SJSA1 (cell line): ENCODE measurements around the gene AIF1L. TPM values are rescaled to one million over a fixed set of nuclear protein-coding genes. Genes with fewer than 3 reads are reported as not detected.

ENCODE experiments used
- DNase-seq, 2 experiments: peaks; one replicate each; pipeline ENCODE4 v3.0.0-alpha.2; 2015 to 2020; ENCODE audit warnings: low spot score in 2 of 2, low read depth in 1 of 2
- H3K27ac ChIP-seq: fragments of 250-450 bp; sonication (Bioruptor Pico); 2 replicates; pipeline ENCODE4 v1.5.1; 2020; ENCODE audit warnings: mild to moderate bottlenecking, moderate library complexity
- H3K27me3 ChIP-seq: fragments of 250-450 bp; sonication (Bioruptor Pico); replicated peaks from 2 replicates; pipeline ENCODE4 v1.5.1; 2020; ENCODE audit warnings: mild to moderate bottlenecking, moderate library complexity
- H3K36me3 ChIP-seq: fragments of 250-450 bp; sonication (Bioruptor Pico); 2 replicates; pipeline ENCODE4 v1.5.1; 2020; ENCODE audit warnings: mild to moderate bottlenecking
- H3K4me1 ChIP-seq: fragments of 250-450 bp; sonication (Bioruptor Pico); replicated peaks from 2 replicates; pipeline ENCODE4 v1.6.1; 2021; ENCODE audit warnings: mild to moderate bottlenecking
- H3K4me3 ChIP-seq: fragments of 250-450 bp; sonication (Bioruptor Pico); 2 replicates; pipeline ENCODE4 v1.5.1; 2020; ENCODE audit warnings: mild to moderate bottlenecking
- H3K9me3 ChIP-seq: fragments of 250-450 bp; sonication (Bioruptor Pico); replicated peaks from 2 replicates; pipeline ENCODE4 v1.5.1; 2020; ENCODE audit warnings: mild to moderate bottlenecking
- total RNA-seq: library from RNA; depleted of rRNA; stranded (reverse); fragments of >200 nt; shearing (Covaris generic); gene quantifications from 2 replicates; pipeline ENCODE4 v1.2.3, GENCODE V29; 2014; rRNA removed

The AIF1L gene
- 0.19 and 0.61 TPM in 2 replicates for total RNA-seq

DNA sequence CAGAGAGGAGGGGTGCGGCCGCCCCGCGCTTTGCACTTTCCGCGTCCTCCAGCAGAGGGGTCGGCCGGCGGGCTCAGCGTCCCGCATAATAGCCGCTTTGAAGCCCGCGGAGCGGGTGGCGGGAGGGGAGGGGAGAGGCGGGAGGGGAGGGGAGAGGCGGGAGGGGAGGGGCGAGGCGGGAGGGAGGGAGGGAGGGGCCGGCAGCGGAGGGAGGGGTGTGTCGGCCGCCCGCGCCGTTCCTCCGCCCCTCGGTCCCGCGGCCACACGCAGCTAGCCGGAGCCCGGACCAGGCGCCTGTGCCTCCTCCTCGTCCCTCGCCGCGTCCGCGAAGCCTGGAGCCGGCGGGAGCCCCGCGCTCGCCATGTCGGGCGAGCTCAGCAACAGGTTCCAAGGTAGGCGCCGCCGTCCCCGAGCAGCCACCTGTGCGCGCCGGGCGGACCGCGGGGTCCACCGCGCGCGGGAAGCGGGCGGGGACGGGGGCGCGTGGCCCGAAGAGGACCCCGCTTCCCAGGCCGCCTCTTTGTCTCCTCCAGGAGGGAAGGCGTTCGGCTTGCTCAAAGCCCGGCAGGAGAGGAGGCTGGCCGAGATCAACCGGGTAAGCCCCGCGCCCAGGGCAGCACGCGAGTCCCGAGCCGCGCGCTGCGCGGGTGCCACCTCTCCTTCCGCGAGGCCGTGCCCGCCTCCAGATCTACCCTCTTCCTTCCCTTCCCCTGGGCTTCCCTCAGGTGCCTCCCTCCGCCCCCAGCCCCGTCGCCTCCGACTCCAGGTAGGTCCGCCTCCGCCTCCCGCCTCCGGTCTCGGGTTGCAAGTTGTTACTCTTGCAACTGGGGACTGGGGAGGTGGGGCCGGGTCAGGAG is at the start of gene AIF1L:
Gene AIF1L (plus strand): TSS at position 263 of the 857 bp plus-strand sequence. CDS start 99 bp downstream, at position 362.
- Histone ChIP-seq H3K4me3 (no peak within 1 kb of the TSS), H3K9me3 (no peaks in the 10 kb centered on the region), H3K27ac (no peak within 1 kb of the TSS), H3K27me3 (peaks cover 39% of the 10 kb centered on the region), H3K4me1 (peaks cover 11% of the 10 kb centered on the region), H3K36me3 (no peaks in the 10 kb centered on the region)
- DNase-seq: no peak

DNA sequence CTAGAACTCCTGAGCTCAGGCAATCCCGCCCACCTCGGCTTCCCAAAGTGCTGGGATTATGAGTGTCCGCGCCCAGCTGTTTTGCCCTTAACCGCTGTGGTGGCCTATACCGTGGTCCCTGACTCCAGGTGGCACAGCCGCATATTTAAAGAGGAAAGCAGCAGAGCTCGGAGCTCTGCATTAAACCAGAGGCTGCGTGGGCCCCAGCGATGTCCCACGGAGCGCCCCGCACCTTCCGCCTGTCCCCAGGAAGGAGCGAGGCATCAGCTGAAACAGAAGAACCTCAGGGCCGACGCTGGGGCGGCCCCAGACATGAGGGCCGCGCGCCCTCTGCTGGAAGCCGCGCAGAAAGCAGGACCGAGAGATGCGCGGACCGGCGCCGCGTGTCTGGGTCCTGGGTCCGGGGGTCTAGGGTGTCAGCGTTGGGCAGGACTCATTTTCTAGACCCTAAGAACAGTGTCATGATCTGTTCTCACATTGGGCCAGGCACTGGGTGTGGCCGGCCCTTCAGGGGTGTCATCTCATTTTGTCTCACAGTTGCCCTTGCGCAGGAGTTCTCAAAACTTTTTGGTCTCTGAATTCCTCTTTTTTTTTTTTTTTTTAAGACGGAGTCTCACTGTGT is 49.6 kb upstream of the AIF1L start:
- Histone ChIP-seq H3K27ac (no peak overlapping the region), H3K4me1 (no peaks in the 10 kb centered on the region), H3K9me3 (no peaks in the 10 kb centered on the region), H3K4me3 (no peak overlapping the region), H3K27me3 (no peaks in the 10 kb centered on the region; the same call in 1 of the 2 replicates), H3K36me3 (no peaks in the 10 kb centered on the region)
- DNase-seq: peak; percentile 56 to 59

DNA sequence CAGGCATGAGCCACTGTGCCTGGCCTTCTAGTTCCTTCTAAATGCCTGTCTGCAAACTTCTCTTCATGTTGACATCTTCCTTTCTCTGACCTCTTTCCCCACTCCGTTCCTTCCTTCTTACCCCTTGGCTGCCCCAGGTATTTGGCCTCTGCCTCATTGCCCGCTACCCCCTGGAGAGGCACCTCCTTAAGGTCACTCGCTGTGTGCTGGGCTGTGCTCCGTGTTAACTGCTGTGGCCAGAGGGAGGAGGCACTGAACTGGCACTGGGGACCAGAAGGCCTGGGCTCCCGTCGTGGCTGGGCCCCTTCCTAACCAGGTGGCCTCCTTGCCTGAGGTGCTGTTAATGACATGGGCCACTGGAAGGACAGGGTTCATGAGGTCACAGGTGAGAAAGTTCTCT is 48.0 kb upstream of the AIF1L start:
- no peak for DNase-seq
- no peak overlapping the region for H3K27ac ChIP-seq
- peaks cover 1% of the 10 kb centered on the region; the same call in 1 of the 2 replicates for H3K27me3 ChIP-seq

DNA sequence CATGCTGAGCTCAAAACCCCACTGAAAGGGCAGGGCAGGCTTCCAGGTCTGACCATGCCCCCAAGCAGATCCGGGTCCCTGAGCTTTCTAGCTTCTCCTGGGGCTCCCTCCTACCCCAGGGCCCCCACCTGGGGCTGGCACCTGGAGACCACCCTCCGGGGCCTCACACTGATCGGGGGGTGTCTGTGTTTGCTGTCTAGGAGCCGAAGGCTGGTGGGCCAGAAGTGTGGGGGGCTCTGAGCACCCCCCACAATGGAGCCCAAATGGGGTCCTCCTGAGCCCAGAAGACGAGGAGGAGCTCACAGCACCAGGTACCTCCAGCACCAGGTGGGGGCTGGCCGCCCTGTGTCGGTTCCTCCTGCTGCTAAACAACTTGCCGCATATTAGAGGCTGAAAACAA is 47.5 kb upstream of the AIF1L start:
- Histone ChIP-seq H3K27ac (no peak overlapping the region), H3K27me3 (0 out of 2 replicates have a peak, but pooled peaks cover 3% of the 10 kb centered on the region), H3K4me3 (no peak overlapping the region), H3K9me3 (no peaks in the 10 kb centered on the region), H3K4me1 (no peaks in the 10 kb centered on the region), H3K36me3 (no peaks in the 10 kb centered on the region)
- no peak for DNase-seq

More for the DNA sequence above, 48.0 kb upstream of the AIF1L start:
- Histone ChIP-seq H3K36me3 (no peaks in the 10 kb centered on the region), H3K9me3 (no peaks in the 10 kb centered on the region), H3K4me1 (no peaks in the 10 kb centered on the region), H3K4me3 (no peak overlapping the region)

DNA sequence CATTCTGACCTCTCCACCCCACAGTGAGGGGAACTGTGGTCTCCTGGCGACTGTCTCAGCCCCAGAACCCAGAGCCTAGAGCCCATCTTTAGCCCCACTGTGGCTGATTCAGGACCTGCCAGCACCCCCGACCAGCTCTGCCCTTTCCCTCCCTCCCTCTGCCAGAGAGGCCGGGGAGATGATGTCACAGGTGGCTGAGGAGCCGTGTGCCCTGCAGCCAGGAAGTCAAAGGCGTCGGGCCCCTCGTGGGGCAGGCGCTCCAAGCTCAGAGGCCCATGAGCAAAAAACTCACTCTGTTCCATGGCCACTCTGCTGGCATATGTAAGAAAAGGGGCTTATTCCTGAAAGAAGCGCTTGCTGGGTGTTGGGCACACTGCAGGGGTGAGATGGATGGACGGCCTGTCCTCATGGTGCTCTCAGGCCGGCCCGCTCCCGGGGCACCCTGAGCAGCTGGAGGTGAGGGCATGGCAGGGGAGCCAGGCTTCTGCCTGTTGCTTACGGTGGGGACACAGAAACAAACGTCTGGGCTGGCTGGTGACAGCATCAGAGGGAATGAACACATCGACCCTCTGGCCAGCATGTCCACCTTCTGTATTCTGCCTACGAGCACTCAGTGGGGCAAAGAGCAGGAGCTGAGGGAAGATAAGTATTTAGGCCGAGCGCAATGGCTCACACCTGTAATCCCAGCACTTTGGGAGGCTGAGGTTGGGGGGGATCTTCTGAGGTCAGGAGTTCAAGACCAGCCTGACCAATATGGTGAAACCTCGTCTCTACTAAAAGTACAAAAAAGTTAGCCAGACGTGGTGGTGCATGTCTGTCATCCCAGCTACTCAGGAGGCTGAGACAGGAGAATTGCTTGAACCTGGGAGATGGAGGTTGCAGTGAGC is 46.3 kb upstream of the AIF1L start:
- no peak for DNase-seq
- Histone ChIP-seq H3K36me3 (no peaks in the 10 kb centered on the region), H3K9me3 (no peaks in the 10 kb centered on the region), H3K4me3 (no peak overlapping the region), H3K27ac (no peak overlapping the region), H3K4me1 (no peaks in the 10 kb centered on the region), H3K27me3 (peaks cover 3% of the 10 kb centered on the region; the same call in 1 of the 2 replicates)

DNA sequence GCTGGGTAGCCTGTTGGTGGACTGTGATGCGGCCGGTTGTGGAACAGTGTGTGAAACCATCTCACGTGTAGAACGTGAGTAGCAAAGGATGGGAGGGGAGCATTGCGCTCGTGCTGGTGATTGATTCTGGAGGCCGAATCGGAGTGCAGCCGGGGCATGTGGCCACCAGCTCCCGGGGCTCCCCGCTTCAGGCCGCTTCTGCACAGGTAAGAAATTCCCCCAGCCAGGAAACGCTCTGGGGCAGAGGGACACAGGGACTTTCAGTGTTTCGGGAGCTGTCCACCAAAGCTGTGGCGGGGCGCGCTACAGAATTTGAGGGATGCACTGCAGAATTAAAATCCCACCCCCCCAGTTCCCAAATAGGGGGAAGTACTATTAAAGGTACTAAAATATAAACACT is 45.5 kb upstream of the AIF1L start:
- no peak for DNase-seq
- Histone ChIP-seq H3K36me3 (no peaks in the 10 kb centered on the region), H3K4me3 (no peak overlapping the region), H3K27me3 (peaks cover 3% of the 10 kb centered on the region; the same call in 1 of the 2 replicates), H3K27ac (no peak overlapping the region), H3K4me1 (no peaks in the 10 kb centered on the region), H3K9me3 (no peaks in the 10 kb centered on the region)

DNA sequence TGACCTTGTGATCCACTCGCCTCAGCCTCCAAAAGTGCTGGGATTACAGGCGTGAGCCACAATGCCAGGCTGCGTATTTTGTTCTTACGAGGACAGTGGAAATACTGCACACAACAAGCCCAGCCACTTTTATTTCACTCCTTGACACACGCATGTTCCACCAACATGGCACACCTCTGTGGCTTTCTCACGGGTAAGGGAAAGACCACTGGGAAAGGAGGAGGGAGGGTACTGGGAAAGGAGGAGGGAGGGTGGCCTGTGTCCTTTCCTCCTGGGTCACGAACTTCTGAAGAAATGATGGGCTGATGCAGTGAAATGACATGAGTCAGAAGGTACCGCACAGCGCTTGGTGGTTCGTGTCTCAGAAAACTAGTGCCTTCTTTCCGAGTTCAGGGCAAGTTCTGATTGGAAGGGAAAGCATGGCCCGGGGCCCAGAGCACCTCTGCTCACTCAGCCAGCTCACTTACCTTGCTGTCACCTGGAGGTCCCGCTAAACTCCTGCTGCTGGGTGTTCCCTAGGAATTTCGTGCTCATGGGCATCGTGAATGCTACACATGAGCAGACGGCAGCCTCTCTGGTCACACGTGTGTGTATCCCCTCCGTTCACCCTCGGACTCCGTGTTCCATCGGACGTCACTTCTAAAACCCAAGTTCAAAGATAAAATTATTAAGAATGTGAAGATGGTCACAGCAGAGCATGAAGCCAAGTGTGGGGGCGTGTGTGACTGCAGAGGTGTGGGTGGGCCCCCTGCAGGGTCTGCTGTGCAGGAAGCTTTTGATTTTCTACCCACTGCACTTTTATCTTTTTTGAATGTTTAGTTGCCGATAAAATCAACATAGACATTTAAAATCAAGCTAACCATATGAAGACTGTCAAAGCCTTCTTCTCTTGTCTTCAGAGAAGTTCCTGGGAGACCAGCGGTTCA is 44.5 kb upstream of the AIF1L start:
- Histone ChIP-seq H3K36me3 (no peaks in the 10 kb centered on the region), H3K27ac (no peak overlapping the region), H3K9me3 (no peaks in the 10 kb centered on the region), H3K27me3 (peaks cover 3% of the 10 kb centered on the region; the same call in 1 of the 2 replicates), H3K4me3 (no peak overlapping the region), H3K4me1 (no peaks in the 10 kb centered on the region)
- DNase-seq: no peak

DNA sequence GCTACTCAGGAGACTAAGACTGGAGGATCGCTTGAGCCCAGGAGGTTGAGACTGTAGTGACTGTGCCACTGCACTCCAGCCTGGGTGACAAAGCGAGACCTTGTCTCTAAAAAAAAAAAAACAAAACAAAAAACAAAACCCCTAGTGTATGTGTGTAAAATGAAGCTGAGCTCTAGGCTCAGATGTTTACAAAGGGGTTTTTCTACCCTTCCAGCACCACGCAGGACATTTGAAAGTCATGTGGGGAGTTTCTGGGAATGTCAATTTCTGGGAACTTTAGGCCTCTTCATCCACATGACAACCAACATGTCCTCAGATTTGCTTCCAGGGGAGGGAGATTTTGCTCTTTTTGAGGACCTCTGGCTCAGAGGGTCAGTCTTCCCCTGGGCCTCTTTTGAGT is 42.4 kb upstream of the AIF1L start:
- no peak for DNase-seq
- Histone ChIP-seq H3K9me3 (no peaks in the 10 kb centered on the region), H3K27me3 (peaks cover 3% of the 10 kb centered on the region; the same call in 1 of the 2 replicates), H3K36me3 (no peaks in the 10 kb centered on the region), H3K27ac (no peak overlapping the region), H3K4me3 (no peak overlapping the region), H3K4me1 (no peaks in the 10 kb centered on the region)

DNA sequence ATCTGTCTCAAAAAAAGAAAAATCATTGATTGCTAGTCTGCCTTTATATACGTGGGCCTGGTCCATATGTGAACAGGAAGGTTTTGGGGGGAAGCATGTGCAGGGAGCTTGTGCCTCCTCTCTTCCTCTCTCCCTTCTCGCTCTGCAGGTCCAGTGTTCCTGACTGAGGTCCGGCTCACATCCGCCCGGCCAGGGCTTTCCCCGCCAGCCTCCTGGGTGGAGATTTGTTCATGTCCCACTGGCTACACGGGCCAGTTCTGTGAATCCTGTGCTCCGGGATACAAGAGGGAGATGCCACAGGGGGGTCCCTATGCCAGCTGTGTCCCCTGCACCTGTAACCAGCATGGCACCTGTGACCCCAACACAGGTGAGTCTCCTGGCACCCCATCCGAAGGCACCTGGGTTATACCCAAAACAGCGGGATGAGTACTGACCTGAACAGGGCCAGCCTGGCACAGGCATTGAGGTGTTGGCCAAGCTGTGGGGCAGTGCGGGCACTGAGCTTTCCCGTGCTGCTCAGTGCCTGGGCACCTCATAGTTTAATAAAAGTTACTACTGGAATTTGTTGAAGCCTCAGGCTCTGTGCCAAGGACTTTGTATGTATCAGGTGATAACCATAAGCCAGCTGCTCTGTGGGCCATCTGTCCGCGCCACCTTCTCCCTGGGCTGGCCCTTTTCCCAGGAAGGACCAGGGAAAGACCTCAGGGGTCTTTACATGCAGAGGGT is 39.4 kb upstream of the AIF1L start:
- Histone ChIP-seq H3K4me1 (no peaks in the 10 kb centered on the region), H3K9me3 (no peaks in the 10 kb centered on the region), H3K27me3 (peaks cover 10% of the 10 kb centered on the region), H3K4me3 (no peak overlapping the region), H3K27ac (no peak overlapping the region), H3K36me3 (no peaks in the 10 kb centered on the region)
- no peak for DNase-seq

DNA sequence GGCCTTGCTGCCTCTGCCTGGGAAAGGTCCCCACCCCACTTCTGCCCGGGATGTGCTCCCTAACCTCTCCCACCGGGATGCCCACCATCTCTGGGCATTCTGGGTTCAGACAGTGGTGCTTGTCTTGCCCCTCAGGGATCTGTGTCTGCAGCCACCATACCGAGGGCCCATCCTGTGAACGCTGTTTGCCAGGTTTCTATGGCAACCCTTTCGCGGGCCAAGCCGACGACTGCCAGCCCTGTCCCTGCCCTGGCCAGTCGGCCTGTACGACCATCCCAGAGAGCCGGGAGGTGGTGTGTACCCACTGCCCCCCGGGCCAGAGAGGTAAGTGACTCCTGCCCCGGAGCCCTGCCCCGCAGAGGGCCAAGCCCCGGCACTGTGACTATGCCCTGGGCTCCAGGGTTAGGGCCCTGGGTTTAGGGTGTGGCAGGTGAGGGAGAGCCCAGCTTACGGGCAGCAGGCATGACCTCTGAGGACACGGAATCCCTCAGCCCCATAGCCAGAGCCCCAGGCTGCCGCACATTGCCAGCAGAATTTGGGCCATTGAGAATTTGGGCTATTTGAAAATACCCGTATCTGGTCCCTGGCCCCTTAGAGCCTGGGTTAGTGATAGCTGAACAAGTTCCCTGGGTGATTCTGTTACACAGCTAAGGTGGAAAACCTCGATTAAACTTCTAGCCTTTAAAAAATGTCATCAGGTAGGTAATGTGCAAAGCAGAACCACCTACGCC is 35.3 kb upstream of the AIF1L start:
- Histone ChIP-seq H3K27ac (no peak overlapping the region), H3K9me3 (no peaks in the 10 kb centered on the region), H3K36me3 (no peaks in the 10 kb centered on the region), H3K4me3 (no peak overlapping the region), H3K4me1 (no peaks in the 10 kb centered on the region), H3K27me3 (peaks cover 16% of the 10 kb centered on the region)
- DNase-seq: no peak

DNA sequence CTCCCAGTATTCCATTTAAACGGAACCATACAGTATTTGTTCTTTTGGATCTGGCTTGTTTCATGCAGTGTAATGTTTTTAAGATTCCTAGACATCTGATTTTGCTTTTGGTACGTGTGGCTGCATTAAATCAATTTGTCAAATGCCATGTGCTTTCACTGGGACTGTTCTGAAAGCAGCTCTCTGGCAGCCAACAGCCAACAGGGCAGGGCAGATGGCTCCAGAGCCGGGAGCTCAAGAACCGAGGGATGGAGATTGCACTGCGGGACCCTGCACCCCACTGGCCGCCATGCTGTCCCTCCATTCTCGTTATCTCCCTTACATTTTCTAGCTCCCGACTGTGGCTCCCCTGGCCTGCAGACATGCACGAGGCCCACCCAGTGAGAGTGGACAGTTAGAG is 33.4 kb upstream of the AIF1L start:
- Histone ChIP-seq H3K4me3 (no peak overlapping the region), H3K27ac (no peak overlapping the region), H3K27me3 (peaks cover 17% of the 10 kb centered on the region), H3K9me3 (no peaks in the 10 kb centered on the region), H3K36me3 (no peaks in the 10 kb centered on the region), H3K4me1 (no peaks in the 10 kb centered on the region)
- no peak for DNase-seq

DNA sequence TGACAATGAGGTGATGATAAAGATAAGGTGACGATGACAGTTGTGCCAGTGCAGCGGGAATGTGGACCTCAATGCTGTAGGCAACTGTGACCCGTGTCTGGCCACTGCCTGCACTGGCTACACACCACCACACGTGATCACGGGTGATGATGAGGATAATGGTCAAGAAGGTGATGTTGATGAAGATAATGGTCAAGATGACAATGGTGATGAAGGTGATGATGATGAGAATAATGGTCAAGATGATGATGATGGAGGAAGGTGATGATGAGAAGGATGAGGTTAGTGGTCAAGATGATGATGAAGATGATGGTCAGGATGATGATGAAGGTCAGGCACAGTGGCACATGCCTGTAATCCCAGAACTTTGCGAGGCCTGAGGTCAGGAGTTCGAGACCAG is 30.7 kb upstream of the AIF1L start:
- Histone ChIP-seq H3K27ac (no peak overlapping the region), H3K4me3 (no peak overlapping the region), H3K27me3 (peaks cover 17% of the 10 kb centered on the region), H3K9me3 (no peaks in the 10 kb centered on the region), H3K36me3 (no peaks in the 10 kb centered on the region), H3K4me1 (no peaks in the 10 kb centered on the region)
- DNase-seq: no peak
